ENCODE measurements around the gene GTPBP6. TPM values are rescaled to one million over a fixed set of nuclear protein-coding genes. Genes with fewer than 3 reads are reported as not detected.
"Not testable (repeated sequence)": the region's sequence is repeated elsewhere in the genome, so short reads cannot be mapped to it uniquely, and the experiment has no call there.

The GTPBP6 gene
- polyA plus RNA-seq, 3 donors, result 65.3 to 71.9 (median 65.9) TPM

GRCh38 chrX:274904-275475 lies 43.6 kb downstream of the GTPBP6 start:
- peak; percentile 39 for DNase-seq

DNA sequence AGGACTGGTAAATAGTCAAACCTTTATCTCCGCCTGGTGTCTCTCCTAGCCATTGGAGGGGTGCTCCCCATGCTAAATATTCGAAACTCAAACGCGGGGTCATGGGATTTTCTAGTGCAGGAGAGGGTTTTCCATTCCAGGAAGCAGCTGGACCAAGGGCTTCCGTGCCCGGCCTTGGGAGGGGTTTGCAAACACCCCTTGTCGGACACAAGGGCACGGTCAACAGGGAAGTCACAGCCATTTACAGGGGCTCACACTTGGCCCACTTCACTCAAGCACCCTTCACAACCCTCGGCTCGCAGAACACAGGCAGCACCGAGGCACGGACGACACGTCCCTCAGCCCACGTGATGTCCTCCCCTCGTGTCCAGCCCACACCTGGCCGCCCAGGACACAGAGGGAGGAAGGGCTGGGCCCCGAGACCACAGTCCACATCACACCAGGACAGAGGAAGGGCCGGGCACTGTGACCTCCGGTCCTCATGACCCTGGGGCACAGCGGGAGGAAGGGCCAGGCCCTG lies 47.7 kb downstream of the GTPBP6 start:
- no peak for DNase-seq

DNA sequence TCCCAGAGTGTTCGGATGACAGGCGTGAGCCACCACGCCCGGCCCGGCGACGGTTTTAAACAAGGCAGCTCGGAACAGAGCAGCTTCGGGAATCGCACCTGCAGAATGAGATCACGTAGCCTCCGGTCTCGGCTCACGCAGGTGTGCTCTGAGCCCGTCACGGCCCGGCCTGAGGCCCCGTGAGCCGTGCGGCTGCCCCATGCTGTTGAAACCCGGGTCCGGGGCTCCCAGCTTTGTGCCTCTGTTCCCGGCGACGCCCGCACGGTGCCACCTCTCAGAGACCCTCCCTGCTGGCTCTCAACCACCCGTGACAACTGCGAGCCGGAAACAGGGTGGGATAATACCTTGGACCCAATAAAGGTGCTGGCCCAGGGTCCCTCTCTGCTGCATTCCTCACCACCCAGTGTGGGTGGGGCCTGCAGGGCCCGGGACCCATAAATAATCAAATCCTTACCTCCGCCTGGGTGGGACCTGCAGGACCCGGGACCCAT lies 50.8 kb downstream of the GTPBP6 start:
- no peak for DNase-seq

DNA sequence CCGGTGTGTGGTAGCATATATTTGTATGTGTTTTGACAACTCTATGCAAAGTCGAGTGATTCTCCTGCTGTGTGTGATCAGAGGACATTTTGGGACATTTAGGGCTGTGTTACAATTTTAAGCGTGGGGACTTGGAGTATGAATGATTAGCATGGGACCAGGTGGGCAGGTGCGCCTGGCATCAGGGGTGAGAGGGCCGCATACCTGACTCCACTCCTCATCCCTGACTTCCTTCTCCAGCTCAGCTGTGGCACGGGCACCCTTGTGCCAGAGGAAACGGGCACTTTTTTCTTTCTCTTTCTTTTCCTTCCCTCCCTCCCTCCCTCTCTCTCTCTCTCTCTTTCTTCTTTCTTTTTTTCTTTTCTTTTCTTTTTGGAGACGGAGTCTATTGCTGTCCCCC lies 53.1 kb downstream of the GTPBP6 start:
- DNase-seq, result no peak

DNA sequence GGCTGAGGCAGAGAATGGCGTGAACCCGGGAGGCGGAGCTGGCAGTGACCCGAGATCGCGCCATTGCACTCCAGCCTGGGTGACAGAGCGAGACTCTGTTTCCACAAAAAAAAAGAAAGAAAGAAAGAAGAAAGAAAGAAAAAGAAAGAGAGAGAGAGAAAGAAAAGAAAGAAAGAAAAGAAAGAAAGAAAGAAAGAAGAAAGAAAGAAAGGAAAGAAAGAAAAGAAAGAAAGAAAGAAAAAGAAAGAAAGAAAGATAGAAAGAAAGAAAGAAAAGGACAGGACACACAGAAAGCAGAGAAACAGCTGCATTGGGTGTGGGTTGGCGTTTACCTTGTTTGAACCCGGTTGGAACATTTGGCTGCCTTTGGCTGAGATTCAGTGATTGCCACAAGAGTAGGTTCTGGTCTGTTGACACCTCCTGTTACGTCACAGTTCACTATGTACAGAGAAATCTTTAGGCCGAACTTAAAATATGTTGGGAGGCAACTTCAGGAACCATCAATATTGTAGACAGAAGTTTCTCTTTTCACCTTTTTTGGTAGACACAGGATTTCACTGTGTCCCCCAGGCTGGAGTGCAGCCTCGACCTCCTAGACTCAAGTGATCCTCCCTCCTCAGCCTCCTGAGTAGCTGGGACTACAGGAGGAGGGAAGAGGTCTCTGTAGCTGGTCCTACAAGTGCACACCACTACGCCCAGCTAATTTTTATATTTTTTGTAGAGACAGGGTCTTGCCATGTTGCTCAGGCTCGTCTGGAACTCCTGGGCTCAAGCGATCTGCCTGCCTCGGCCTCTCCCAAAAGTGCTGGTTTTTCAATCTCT lies 53.8 kb downstream of the GTPBP6 start:
- no peak for DNase-seq

DNA sequence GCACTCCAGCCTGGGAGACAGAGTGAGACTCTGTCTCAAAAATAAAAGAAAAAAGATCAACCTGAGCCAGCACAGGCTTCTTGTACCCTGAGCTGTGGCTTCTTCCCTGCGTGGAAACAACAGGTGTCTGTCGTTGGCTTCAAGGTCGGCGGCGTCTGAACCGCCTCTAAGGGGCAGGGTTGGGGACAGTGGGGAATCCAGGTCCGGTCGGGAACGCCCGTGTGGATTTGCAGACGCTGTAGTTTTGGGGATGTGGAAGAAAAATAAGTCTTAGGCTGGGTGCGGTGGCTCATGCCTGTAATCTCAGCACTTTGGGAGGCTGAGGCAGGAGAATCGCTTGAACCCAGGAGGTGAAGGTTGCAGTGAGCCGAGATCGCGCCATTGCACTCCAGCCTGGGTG lies 54.6 kb downstream of the GTPBP6 start:
- DNase-seq, result not testable (repeated sequence)

DNA sequence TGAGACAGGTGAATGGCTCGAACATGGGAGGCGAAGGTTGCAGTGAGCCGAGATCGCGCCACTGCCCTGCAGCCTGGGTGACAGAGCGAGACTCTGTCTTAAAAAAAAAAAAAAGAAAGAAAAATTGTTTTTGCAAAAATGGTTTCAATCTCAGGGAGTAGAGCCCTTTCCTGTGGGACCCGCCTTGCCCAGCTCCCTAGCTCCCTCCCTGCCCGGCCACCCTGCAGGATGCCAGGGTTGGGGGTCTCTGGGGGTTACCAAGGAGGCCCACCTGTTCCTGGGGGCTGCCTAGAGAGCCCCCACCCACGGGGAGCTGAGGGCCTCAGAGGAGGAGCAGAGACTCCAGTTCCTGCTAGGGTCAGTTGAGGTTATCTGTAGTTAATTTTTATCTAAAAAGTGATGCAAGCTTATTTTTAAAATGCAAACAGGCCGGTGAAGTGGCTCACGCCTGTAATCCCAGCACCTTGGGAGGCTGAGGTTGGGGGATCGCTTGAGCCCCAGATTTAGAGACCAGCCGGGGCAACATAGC lies 56.2 kb downstream of the GTPBP6 start:
- no peak for DNase-seq

DNA sequence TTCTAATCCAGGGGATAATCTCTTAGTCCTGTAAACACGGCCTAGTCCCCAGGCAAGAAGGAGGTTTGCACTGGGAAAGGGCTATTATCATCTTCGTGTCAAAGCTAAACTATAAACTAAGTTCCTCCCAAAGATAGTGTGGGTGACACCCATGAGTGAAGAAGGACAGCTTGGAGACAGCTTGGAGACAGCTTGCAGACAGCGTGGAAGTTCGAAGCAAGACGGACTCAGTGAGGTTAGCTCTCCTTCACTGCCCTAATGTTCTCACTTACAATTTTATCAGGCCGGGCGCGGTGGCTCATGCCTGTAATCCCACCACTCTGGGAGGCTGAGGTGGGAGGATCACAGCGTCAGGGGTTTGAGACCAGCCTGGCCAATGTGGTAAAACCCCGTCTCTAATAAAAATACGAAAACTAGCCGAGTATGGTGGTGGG lies 56.7 kb downstream of the GTPBP6 start:
- DNase-seq, result no peak

- DNase-seq, result peak; percentile 61
These were observed 57.3 kb downstream of the GTPBP6 start for GRCh38 chrX:261167-261918.

DNA sequence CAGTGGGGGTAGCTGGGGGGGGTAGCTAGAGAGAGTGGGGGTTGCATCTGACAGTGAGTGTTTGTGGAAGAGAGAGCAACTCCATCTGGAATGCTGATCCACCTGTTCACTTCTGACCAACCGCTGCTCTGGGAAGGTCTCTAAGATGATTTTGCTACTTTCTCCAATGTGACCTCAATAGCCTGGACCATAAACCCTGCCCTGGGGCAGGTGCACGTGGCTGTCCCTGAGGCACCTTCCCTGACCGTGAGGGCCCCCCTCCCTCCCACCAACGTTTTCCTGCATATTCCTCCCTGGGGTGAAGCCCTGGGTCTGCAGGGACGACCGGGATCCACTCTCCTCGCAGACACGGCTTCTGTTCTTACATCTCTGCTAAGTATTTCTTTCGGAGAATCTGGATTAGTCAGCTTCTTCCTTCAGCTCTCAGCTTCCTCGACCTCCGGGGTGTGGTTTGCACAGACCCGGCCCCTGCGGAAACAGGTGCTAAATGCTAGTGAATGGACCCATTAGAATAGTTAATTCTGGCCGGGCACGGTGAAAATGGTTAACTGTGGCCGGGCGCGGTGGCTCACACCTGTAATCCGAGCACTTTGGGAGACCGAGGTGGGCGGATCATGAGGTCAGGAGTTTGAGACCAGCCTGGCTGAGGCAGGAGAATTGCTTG lies 58.8 kb downstream of the GTPBP6 start:
- no peak for DNase-seq

DNA sequence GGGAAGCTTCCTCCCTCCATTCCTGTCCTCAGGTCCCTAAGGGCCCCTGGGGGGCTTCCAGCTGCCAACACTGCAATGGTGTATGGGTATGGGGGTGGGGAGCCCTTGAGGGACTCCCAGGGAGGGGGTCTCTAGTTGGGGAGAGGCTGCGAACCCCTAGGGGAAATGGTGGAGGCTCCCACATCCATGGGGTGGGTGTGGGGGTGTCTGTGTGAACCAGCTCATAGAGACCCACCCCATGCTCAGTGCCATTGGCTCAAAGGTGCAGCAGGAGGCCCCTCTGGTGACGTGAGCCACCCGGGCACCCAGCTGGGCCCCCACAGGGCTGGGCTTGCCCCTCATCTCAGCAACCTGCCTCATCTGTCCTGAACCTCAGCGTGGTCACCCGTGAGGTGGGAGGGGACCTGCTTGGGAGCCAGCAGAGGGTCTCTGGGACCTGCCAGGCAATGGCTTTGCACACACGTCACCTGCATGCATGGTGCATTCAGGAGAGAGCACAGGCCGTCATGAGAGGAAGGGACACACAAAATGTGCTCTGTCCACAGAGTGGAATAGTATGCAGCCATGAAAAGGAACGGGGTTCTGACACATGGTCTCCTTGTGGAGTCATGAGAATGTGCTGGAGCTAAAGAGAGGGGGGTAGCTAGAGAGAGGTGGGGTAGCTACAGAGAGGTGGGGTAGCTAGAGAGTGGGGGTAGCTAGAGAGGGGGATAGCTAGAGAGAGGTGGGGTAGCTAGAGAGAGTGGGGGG lies 60.1 kb downstream of the GTPBP6 start:
- no peak for DNase-seq

GRCh38 chrX:257681-258289 lies 60.8 kb downstream of the GTPBP6 start:
- no peak for DNase-seq

- not testable (repeated sequence) for DNase-seq
These were observed 61.5 kb downstream of the GTPBP6 start for GRCh38 chrX:257054-257453.

DNA sequence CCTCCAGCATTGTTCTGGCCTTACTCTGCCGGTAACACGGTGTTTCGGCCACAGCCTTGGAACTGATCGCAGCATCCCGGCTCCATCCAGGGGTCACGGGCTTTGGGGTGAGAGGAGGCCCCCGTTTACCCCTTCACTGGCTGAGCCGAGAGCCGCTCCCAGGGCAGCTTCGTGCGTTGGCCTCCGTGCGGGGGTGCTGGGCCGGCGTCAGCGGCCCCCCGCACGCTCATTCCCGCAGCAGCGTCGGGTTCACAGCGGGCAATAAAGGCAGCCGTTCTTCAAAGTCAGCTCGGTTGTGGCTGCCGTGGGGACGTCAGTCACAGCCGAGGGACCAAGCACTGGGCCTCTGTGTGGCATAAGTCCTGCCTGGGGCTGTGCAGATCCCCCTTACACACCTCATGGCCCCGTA lies 62.7 kb downstream of the GTPBP6 start:
- DNase-seq, result no peak

Other genes with a start within 250 kb of the GTPBP6 start
- gene PLCXD1, start 37.4 kb downstream of the GTPBP6 start, polyA plus RNA-seq (ENCODE audit: insufficient read length in 3 of 3), result 10 to 100 TPM; 24.3 to 41.2 (median 34.4) TPM
- 10 to 100 TPM; 24.8 to 32.6 (median 25.7) TPM for gene PPP2R3B, start 68.1 kb upstream of the GTPBP6 start, polyA plus RNA-seq (ENCODE audit: insufficient read length in 3 of 3)

Data from renal pelvis (tissue), 4 donors.